ENCODE results near the gene PPIE. TPM values are rescaled to one million over a fixed set of nuclear protein-coding genes. Genes with fewer than 3 reads are reported as not detected.
A peak's percentile ranks its signal among the peaks of the same experiment; 100 is the strongest.

The PPIE gene
- total and polyA plus RNA-seq, 8 donors: 34.9 to 206 (median 48.8) TPM

GRCh38 chr1:39690225-39690624 is 48.5 kb upstream of the PPIE start:
- H3K27me3 ChIP-seq: peaks cover 0 to 85% (median 56%) of the 10 kb centered on the region in 3 donors

GRCh38 chr1:39690794-39691382 is 47.8 kb upstream of the PPIE start:
- no peaks in the 10 kb centered on the region for H3K9me3 ChIP-seq
- peaks cover 18 to 24% (median 21%) of the 10 kb centered on the region in 4 donors for H3K4me1 ChIP-seq
- peak in 1 of 2 donors; percentile 26 for DNase-seq
- intact Hi-C loops (cut with DNase I; ENCODE audit: low total_unique reads): no loop called here
- no peak for TF ChIP-seq EP300 (IDR thresholded peaks at IDR 0.05)
- TF ChIP-seq POLR2A (IDR thresholded peaks at IDR 0.05): no peak
- no peak for TF ChIP-seq CTCF (IDR thresholded peaks at IDR 0.05)
- TF ChIP-seq POLR2AphosphoS5 (IDR thresholded peaks at IDR 0.05): no peak
- WGBS, 5 donors: 8 to 21% (median 12%) methylated on average over 13 to 28 of the region's 28 CpGs
- no peaks in the 10 kb centered on the region for H3K36me3 ChIP-seq
- peak overlapping the region; percentile 39 to 54 (median 46) for H3K4me3 ChIP-seq
- no peak overlapping the region for H3K27ac ChIP-seq
- peaks cover 0 to 88% (median 55%) of the 10 kb centered on the region in 3 donors for H3K27me3 ChIP-seq

More at GRCh38 chr1:39690225-39690624, 48.5 kb upstream of the PPIE start:
- Histone ChIP-seq H3K9me3 (no peaks in the 10 kb centered on the region), H3K4me3 (no peak overlapping the region), H3K4me1 (peaks cover 18 to 24% (median 21%) of the 10 kb centered on the region in 4 donors), H3K36me3 (no peaks in the 10 kb centered on the region), H3K27ac (no peak overlapping the region)
- WGBS, 5 donors: 24 to 45% (median 30%) methylated on average over 2 of the region's 2 CpGs
- DNase-seq: no peak
- intact Hi-C loops (cut with DNase I; ENCODE audit: low total_unique reads): no loop called here
- no peak for TF ChIP-seq POLR2AphosphoS5 (IDR thresholded peaks at IDR 0.05)
- TF ChIP-seq EP300 (IDR thresholded peaks at IDR 0.05): no peak
- TF ChIP-seq CTCF (IDR thresholded peaks at IDR 0.05): no peak
- no peak for TF ChIP-seq POLR2A (IDR thresholded peaks at IDR 0.05)

- DNase-seq: peak; percentile 96
- H3K4me3 ChIP-seq: peak within 1 kb of the TSS; percentile 39 to 54 (median 46)
- H3K9me3 ChIP-seq: no peaks in the 10 kb centered on the region
- peak within 1 kb of the TSS in 2 of 5 donors; percentile 26 to 33 for H3K27ac ChIP-seq
- H3K36me3 ChIP-seq: no peaks in the 10 kb centered on the region
- peaks cover 18 to 24% (median 21%) of the 10 kb centered on the region in 4 donors for H3K4me1 ChIP-seq
- WGBS, 5 donors: 1 to 10% (median 3%) methylated on average over 23 to 47 of the region's 47 CpGs
- TF ChIP-seq POLR2A (IDR thresholded peaks at IDR 0.05) (no peak), CTCF (IDR thresholded peaks at IDR 0.05) (no peak), EP300 (IDR thresholded peaks at IDR 0.05) (no peak), POLR2AphosphoS5 (IDR thresholded peaks at IDR 0.05) (peak in 1 of 3 donors; percentile 46)
- peaks cover 0 to 86% (median 55%) of the 10 kb centered on the region in 3 donors for H3K27me3 ChIP-seq
- intact Hi-C loops (cut with DNase I; ENCODE audit: low total_unique reads): no loop called here
Measured at GRCh38 chr1:39691383-39692151, 47.1 kb upstream of the PPIE start, which contains the start of gene HPCAL4. Gene HPCAL4 (minus strand): TSS chr1:39691433. CDS start chr1:39684603, 6,830 bp downstream.
